Measurements from ENCODE around the gene DIAPH3. TPM values are rescaled to one million over a fixed set of nuclear protein-coding genes. Genes with fewer than 3 reads are reported as not detected.
"Not testable (repeated sequence)": the region's sequence is repeated elsewhere in the genome, so short reads cannot be mapped to it uniquely, and the experiment has no call there.

The DIAPH3 gene, protein sequence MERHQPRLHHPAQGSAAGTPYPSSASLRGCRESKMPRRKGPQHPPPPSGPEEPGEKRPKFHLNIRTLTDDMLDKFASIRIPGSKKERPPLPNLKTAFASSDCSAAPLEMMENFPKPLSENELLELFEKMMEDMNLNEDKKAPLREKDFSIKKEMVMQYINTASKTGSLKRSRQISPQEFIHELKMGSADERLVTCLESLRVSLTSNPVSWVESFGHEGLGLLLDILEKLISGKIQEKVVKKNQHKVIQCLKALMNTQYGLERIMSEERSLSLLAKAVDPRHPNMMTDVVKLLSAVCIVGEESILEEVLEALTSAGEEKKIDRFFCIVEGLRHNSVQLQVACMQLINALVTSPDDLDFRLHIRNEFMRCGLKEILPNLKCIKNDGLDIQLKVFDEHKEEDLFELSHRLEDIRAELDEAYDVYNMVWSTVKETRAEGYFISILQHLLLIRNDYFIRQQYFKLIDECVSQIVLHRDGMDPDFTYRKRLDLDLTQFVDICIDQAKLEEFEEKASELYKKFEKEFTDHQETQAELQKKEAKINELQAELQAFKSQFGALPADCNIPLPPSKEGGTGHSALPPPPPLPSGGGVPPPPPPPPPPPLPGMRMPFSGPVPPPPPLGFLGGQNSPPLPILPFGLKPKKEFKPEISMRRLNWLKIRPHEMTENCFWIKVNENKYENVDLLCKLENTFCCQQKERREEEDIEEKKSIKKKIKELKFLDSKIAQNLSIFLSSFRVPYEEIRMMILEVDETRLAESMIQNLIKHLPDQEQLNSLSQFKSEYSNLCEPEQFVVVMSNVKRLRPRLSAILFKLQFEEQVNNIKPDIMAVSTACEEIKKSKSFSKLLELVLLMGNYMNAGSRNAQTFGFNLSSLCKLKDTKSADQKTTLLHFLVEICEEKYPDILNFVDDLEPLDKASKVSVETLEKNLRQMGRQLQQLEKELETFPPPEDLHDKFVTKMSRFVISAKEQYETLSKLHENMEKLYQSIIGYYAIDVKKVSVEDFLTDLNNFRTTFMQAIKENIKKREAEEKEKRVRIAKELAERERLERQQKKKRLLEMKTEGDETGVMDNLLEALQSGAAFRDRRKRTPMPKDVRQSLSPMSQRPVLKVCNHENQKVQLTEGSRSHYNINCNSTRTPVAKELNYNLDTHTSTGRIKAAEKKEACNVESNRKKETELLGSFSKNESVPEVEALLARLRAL
- 11.2 and 11.6 TPM in 2 replicates for total RNA-seq (2014; rRNA removed; shearing (Covaris generic))
- polyA plus RNA-seq (2014; cell fraction: nucleus; rRNA removed): 13.1 and 14.0 TPM in 2 replicates

DNA sequence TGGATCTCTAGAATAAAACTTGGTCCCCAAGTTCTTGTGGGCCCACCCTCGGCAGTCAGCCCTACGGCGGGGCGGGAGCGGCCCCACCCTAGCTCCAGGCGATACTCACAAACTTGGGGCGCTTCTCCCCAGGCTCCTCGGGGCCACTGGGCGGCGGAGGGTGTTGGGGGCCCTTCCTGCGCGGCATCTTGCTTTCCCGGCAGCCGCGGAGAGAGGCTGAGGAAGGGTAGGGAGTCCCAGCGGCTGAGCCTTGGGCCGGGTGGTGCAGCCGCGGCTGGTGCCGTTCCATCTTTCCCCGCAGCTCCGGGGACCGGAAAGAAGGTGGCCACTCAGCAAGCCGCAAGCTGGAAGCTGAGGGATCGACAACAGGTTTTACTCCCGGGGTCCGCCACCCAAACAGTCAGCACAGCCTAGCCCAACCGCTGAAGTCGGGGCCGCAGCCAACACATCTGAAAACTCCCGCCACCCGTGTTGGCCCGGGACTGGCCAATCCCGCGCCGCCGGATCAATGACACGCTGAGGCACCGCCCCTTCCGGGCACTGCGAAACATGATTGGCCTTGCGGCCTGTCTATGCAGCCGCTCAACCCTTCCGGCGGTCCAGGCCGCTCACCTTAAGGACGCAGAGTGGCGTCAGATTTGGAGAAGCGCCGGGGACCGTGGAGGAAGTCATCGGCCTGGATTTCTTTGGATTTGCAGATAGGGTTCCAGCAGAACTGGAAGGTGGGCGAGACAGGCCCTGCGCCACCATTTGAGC lies at the start of gene DIAPH3:
TSS of gene DIAPH3 (minus strand) at position 451 of the 756 bp plus-strand sequence. CDS start at position 289, 162 bp downstream.
- DNase-seq (ENCODE audit: extremely low read depth, low read depth): peak; percentile 87

DNA sequence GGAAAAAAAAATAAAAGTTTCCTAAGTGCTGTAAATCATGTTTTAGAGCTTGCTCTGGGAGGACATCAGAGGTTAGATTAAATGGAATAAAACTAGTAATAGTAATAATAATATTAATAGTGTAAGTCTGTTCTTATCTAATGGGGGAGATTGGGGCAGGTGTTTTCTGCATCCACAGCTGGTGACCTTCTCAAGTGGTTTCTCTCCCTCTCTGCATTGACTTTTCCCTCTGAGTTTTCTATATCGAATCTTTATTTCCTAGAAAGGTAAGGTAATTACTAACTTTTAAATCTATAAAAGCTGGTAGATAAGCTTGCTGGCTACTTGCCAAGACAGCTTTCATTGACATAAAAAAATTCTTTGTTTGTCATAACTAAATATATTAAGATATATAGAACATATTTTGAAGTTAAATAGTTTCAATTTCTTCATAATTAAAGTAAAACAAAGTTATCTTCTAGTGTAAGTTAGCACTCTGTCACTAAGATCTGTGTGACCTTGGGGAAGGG lies 49.6 kb upstream of the DIAPH3 start:
- DNase-seq (ENCODE audit: extremely low read depth, low read depth): no peak

DNA sequence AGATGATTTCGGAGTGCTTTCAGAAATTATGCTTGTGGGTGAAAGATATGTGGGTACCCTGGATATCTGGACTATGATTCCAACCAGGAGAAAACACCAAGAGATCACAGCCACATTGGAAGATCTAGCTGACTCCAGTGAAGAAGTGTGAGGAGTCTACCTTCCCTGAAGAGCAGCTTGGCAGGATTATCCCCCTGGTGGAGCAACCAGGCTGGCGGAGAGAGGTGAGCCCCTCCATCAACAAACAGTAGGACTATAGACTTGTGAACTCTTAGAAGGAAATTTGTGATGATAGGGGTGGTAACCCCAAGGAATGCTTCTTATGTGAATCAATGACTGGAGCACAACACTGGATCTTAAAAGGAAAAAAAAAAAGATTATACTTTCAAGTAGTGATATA lies 47.8 kb upstream of the DIAPH3 start:
- DNase-seq (ENCODE audit: extremely low read depth, low read depth): no peak

DNA sequence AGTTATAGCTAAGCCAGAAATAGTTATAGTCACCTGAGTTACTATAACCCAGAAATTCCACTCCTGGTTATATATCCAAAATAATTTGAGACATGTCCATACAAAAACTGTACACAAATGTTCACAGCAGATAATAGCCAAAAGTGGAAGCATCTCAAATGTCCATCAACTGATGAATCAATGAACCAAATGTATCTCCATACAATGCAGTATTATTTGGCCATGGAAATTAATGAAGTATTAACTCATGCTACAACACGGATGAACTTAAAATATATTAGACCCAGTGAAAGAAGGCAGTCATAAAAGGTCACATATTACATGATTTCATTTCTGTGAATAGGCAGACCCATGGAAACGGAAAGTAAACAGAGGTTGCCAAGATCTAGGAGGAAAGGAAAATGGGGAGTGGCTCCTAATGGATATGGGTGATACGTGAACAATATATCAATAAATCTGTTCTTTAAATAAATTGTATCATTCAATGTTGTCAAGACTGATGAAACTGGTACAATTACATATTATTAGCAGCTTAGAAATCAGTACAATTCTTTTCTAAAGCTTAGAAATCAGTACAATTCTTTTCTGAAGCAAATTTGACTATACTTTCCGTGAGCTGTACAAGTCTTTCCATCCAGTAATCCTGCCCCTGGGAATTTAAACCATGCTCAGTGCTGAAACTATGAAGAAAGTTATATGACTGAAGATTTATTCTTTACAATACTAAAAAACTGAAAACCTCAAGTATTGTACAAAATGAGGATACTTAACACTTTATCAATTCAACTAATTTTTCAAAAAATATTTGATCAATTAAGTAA lies 47.0 kb upstream of the DIAPH3 start:
- no peak for DNase-seq (ENCODE audit: extremely low read depth, low read depth)

DNA sequence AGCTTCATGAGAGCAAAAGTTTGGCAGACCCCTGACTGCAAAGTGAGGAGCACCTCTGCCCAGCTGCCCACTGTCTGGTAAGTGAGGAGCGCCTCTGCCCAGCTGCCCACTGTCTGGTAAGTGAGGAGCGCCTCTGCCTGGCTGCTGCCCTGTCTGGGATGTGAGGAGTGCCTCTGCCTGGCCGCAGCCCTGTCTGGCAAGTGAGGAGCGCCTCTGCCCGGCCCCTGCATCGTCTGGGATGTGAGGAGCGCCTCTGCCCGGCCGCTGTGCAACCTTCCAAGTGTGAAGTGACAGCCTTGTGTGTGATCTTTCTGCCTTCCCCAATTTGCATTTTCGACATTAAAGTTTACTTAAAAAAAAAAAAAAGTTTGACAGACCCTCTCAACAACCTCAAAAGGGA lies 41.8 kb upstream of the DIAPH3 start:
- DNase-seq (ENCODE audit: extremely low read depth, low read depth): not testable (repeated sequence)

DNA sequence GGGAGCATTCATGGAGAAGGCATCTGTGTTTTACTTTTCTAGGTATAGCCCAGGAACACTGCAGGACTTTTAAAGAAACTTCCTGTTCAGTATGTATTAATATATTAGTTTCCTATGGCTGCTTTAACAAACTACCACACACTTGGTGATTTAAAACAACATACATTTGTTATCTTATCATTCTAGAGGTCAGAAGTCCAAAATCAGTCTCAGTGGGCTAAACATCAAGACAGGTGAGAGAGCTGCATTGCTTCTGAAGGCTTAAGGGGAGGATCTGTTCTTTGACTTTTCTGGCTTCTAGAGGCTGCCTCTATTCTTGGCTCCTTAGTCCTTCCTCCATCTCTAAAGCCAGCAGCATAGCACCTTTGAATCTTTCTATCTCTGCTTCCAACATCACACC lies 37.6 kb upstream of the DIAPH3 start:
- DNase-seq (ENCODE audit: extremely low read depth, low read depth): no peak

DNA sequence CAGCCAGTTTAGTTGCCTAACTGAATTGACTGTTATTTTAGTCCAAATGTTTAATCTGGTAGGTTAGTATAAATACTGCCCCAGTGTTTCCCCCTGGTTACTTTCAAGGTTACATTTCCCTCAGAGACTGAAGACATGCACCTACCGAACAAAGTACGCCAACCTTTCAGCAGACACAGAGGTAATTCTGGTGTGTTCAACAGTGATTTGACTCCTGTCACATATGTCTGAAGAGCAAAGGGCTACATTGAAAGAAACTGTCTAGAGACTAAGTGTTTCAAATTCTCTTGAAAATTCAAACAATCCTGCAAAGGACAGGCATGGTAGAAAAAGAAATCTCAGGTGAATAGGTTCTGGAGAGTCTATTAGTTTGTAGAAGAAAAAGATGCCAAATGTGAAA lies 32.2 kb upstream of the DIAPH3 start:
- not testable (repeated sequence) for DNase-seq (ENCODE audit: extremely low read depth, low read depth)

DNA sequence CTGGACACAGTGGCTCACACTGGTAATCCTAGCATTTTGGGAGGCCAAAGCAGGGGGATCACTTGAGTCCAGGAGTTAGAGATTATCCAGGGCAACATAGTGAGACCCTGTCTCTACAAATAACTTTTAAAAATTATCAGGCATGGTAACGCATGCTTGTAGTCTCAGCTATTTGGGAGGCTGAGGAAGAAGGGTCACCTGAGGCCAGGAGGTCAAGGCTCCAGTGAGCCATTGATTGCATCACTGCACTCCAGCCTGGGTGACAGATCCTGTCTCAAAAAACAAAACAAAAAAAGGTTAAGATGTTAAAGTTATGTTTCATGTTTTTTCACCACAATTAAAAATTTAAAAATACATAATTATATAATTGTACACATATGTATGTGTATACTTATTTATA lies 19.2 kb upstream of the DIAPH3 start:
- no peak for DNase-seq (ENCODE audit: extremely low read depth, low read depth)

DNA sequence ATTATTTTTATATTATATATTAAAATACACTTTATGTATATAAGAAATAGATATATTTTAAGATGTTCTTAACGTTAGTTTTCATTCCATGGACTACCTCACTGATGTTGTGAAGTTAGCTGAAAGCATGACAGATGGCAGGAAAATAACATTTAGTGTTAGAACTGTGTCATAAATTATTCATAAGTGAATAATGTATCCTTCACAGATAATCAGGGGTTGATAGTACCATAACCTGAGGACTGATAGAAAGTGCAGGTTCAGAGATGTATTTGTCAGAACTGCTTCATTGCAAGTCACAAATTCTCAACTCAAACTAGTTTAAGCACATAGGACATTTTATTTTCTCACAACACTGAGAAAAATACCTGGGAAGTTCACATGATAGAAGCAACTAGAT lies 14.6 kb upstream of the DIAPH3 start:
- no peak for DNase-seq (ENCODE audit: extremely low read depth, low read depth)

DNA sequence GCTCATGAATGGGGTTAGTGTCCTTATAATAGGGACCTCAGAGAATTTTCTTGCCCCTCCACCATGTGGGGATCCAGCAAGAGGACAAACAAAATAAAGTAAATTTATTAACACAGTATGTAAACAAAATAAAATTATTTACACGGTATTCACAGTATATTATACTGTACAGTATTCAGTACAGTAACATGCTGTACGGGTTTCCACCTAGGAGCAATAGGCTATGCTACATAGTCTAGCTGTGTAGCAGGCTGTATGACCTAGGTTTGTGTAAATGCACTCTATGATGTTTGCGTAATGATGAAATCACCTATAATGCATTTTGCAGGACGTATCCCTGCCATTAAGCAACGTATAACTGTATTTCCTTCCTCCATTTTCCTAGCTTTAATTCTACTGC lies 11.8 kb upstream of the DIAPH3 start:
- no peak for DNase-seq (ENCODE audit: extremely low read depth, low read depth)

DNA sequence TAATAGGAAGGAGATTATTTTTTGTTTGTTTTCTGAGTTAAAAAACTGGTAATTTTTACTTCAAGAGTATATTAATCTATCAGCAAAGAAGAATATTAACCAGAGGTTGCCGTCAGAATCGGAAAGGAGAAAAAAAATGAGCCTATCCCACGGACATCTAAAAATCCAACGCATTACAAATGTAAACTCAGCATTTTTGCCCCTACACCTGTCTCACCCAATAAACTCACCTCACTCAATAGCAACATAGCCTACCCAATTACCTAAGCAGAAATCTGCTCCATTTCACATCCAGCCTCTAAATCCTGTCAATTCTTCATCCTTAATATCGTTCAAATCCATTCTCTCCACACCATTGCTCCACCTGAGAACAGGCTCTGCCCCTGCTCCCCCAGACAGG lies 10.4 kb upstream of the DIAPH3 start:
- no peak for DNase-seq (ENCODE audit: extremely low read depth, low read depth)

DNA sequence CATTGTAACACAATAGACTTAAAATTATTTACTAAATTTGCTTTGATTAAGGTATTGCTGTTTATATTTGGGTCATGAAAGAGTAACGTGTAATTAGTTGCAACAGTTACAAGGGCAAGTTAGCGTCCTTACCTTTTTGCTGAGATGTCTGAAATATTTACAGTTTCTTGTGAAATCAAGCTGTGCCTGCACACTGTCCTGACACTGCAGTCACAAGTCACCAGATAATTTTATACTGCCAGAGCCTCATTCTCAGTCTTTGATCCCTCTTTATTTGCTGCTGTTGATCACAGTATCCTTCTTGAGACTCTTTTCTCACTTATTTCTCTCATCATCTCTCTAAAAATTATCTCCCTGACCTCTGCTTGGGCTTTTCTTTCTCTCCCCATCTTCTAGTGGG lies 8.4 kb upstream of the DIAPH3 start:
- DNase-seq (ENCODE audit: extremely low read depth, low read depth): no peak

DNA sequence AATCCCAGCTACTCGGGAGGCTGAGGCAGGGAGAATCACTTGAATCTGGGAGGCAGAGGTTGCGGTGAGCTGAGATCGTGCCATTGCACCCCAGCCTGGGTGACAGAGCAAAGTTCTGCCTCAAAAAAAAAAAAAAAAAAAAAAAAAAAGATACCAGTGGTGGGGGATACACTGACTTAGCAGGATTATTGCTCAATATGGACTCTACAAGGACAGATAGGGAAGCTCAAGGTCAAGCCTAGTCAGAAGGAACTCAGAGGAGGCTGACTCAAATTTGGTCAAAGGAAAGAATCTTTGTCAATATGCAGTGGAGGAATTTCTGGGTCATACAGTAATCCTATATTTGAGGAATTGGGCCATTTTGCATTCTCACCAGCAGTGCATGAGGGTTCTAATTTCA lies 6.7 kb upstream of the DIAPH3 start:
- DNase-seq (ENCODE audit: extremely low read depth, low read depth): no peak

DNA sequence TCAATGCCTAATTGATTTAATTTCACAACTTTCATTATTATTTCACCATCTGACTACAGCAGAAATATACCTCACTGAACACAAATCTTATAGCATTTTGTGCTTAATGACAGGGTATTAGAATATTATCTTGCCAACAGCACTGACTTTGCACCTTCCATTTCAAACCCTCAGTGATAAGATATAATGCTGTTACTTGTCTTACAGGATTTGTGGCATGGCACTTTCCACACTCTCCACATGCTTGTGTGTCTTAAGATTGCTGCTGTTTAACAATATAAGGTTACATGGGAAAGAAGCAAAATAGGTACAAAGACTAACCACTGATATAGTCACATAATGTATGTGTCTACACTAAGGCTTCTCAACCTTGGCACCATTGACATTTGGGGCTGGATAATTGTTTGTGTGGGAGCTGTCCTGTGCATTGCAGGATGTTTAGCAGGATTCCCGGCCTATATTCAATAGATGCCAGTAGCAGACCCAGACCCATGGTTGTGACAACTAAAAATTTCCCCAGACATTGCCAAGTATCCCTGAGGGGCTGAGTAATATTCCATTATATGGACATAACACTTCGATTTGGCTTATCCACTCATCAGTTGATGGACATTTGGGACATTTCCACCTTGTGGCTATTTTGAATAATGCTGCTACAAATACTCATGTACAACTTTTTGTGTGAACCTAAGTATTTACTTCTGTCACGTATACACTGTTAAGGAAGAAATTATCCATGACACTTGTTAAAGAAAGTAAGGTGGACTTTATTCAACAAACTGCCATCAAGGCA lies 5.7 kb upstream of the DIAPH3 start:
- no peak for DNase-seq (ENCODE audit: extremely low read depth, low read depth)

DNA sequence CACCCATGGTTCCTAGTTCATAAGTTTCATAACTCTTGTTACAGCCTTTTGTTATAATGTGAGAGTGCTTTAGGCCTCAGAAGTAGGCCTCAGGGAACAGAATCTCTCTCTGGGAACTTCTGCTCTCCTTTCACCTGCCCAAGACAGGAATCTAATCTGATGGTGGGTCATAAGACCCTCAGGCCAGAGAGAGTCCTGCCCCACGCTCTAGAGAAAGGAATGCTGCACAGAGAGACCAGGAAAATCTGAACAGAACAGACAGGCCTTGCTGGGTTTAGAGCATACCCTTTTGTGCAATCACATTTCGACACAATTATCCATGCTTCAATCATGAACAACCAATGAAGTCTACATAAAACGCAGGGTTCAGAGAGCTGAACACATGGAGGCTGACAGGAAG lies 3.4 kb upstream of the DIAPH3 start:
- DNase-seq (ENCODE audit: extremely low read depth, low read depth): no peak

DNA sequence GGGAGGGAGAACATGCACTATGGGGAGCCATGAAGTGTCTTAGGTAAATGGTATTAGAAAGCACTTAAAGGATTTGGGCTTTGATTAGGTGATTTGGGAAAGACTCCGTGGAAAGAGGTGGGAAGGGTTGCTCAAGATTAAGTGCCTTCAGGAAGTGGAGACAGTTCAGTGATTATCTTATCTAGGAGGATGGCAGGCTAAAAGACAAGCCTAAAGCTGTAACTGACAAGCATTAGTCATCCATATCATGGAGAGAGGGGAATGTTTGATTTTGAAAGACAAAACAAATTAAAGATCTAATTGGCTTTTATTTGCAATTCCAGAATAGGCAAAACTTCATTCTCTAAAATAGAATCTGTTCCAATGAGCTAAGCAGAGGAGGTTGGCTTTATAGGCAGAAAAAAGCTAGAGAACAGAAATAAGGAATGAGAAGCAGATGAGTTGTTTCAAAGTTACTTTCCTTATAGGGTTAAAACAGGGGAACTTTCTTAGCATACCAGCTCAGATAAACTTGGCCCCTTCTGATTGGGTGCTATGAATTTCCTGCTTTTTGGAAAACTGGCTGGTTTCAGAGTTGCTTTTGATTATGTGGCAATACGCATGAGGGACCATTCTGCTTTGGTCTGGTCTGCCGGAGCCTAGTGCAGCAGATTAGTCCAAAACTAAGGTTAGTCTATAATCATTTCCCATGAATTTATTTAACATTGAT lies 1.8 kb upstream of the DIAPH3 start:
- DNase-seq (ENCODE audit: extremely low read depth, low read depth): no peak

DNA sequence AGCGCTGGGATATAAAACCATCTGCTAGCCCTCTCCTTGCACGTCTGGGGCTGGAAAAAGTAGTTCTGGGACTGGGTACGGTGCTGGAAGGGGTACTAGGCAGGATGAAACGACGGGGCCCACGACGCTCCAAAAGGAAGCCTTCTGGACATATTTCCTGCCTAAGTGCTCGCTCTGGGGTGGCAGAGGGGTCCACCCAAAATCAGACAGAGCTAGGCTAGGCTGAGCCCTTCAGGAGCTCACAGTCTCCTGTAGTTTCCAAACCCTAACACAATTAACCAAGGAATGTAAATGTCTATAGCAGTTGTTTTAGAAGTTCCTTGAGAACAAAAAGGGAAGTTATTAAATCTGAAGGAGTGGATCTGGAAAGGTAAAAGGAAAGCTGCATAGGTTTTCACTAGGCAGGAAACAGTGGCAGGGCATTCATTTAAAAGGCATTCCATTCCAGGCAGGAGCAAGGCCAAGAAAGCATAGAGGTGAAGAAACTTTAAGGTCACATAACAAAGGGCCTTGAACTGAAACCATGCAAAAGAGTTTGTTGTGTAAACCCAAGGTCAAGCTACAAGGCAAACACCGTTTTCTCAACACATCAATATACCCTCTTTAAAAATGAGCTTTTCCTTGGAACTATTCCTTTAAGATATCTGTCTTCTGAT lies 634 bp upstream of the DIAPH3 start:
- DNase-seq (ENCODE audit: extremely low read depth, low read depth): no peak

Measured in NCI-H460 (cell line).